ENCODE measurements around the gene MYLK3.
A peak's percentile ranks its signal among the peaks of the same experiment; 100 is the strongest.

MYLK3 gene

GRCh38 chr16:46757339-46758050, 9.4 kb upstream of the MYLK3 start:
- no peak for DNase-seq

GRCh38 chr16:46756772-46757171, 8.6 kb upstream of the MYLK3 start:
- no peak for DNase-seq

- DNase-seq: no peak
Measured at GRCh38 chr16:46753015-46753414, 4.9 kb upstream of the MYLK3 start.

- DNase-seq: no peak
Measured at GRCh38 chr16:46751381-46751780, 3.2 kb upstream of the MYLK3 start.

DNA sequence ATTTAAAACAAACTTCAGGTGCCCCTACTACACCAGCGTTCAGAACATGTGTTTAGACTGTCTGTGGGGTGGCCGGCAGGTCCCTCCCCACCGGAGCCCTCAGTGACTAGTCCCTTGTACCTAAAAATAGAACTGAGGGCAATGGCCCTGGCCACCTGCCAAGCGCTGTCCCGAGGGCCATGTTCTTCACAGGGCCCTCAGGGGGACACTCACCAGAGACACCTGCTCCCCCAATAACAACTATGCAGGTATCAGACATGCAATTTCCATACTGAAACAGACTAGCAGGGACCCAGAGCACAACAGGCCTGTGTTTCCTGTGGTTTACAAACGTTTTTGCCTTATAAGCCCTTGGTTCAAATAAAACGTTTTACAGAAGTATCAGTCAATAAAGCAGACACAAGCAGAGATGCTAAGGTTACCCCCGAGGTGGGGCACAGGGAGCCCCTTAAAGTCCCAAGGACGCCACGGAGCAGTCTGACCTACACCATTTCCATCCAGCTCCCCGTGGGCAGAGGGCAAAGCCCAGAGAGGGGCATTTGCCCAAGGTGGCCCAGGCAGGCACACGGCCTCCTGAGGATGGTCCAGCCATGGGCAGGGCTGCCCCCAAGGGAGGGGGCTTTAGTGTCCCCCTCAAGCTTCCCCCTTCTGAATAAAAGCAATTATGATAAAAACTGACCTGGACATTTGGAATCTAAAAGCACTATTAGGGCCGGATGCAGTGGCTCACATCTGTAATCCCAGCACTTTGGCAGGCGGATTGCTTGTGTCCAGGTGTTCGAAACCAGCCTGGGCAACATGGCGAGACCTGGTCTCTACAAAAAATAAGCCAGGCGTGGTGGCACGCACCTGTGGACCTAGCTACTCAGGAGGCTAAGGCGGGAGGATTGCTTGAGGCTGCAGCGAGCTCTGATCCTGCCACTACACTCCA, 896 bp upstream of the MYLK3 start:
- no peak for DNase-seq

DNA sequence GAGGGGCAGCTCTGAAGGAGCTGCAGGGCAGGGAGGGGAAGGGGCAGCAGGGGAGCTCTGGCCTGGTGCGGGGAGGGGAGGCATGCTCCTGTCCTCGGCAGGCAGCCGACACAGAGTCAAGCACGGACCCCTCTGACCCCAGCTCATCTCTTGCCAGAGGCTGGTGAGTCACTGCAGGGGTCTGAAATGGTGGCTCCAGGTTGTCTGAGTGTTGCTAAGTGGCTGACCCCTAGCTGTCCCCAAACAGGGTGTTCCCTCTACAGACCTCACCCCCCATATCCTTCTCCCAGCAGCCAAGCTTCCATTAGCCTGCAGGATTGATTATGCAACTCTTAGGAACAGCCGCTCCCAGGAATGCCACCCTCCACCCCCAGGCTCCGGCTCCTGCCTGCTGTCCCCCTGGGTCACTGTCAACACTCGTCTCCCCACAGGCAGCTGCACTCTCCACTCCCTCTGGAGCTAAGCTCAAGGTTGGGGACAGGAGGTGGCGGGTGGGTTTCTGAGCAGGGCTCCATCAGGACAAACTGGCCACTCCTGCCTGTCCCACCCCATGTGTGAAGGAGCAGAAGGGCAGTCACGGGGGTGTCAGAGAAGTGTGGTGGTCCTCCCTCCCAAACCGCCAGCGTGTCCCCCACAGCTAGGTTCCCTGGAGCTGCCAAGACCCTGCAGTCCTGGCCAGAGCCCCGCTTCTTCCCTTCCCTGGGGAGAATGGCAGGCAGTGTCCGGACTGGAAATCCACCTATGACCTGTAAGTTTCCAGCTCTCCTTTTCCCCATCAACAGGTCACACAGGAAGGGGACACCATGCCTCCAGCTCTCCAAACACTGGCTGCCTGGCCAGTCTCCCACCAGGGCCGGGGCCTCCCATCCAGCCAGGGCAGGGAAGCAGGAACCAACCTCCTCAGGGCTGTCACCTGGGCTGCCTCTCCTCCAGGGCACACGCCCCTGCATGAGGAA, 1.0 kb downstream of the MYLK3 start:
- no peak for DNase-seq

DNA sequence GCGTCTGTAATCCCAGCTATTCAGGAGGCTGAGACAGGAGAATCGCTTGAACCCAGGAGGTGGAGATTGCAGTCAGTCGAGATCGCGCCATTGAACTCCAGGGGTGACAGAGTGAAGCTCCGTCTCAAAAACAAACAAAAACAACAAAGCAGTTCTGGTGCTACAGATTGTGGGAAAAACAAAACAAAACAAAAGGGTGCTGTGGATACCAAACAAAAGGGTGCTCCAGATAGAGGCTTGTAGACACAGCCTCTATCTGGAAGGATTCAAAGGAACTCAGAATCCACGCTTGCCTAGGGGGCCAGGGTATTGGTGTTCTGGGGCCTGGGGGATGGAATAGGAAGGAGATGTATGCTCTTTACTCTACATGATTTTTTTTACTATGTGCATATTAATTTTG, 2.5 kb downstream of the MYLK3 start:
- no peak for DNase-seq

GRCh38 chr16:46743232-46743719, 4.9 kb downstream of the MYLK3 start:
- DNase-seq: peak; percentile 29 to 45

DNA sequence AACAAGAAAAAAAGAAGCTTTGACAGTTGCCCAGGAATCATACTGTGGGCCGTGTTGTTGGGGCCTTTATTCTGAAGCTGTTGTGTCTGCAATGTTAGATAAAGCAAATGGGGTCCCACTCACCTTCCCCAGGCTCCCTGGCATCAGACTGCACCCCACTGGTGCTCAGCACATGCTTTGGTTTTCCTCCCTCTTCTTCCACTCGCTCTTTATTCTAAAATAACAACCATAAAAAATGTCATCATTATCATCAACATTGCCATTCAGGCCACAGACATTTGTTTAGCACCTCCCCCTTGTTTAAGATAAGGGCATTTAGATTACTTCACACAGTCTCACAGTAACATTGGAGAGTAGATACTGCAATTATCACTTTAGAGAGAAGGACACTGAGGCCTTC, 8.2 kb downstream of the MYLK3 start:
- no peak for DNase-seq

GRCh38 chr16:46737621-46738214, 10.4 kb downstream of the MYLK3 start:
- DNase-seq: no peak

DNA sequence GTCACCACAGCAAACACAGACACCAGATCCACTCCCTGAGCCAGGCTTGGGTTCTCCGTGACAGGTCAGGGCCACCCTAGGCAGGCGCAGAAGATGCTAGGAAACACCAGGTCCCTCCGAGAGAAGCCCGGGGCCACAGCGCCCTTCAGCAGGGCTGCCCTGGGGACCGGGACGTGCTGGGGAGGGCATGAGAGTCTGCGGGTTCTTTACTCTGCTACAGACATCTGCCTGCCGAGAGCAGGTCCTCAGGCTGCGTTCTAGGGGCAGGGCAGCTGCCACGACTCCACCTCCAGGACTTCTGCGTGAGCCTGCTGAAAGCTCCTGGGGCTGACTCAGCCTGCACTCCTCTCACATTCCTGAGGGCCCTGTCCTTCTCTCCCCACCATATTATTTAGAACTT, 11.4 kb downstream of the MYLK3 start:
- DNase-seq: no peak

- DNase-seq: no peak
Measured at GRCh38 chr16:46733319-46733830, 14.8 kb downstream of the MYLK3 start.

- DNase-seq: no peak
Measured at GRCh38 chr16:46732561-46732960, 15.6 kb downstream of the MYLK3 start.

- DNase-seq: no peak
Measured at GRCh38 chr16:46731691-46732555, 16.2 kb downstream of the MYLK3 start.

DNA sequence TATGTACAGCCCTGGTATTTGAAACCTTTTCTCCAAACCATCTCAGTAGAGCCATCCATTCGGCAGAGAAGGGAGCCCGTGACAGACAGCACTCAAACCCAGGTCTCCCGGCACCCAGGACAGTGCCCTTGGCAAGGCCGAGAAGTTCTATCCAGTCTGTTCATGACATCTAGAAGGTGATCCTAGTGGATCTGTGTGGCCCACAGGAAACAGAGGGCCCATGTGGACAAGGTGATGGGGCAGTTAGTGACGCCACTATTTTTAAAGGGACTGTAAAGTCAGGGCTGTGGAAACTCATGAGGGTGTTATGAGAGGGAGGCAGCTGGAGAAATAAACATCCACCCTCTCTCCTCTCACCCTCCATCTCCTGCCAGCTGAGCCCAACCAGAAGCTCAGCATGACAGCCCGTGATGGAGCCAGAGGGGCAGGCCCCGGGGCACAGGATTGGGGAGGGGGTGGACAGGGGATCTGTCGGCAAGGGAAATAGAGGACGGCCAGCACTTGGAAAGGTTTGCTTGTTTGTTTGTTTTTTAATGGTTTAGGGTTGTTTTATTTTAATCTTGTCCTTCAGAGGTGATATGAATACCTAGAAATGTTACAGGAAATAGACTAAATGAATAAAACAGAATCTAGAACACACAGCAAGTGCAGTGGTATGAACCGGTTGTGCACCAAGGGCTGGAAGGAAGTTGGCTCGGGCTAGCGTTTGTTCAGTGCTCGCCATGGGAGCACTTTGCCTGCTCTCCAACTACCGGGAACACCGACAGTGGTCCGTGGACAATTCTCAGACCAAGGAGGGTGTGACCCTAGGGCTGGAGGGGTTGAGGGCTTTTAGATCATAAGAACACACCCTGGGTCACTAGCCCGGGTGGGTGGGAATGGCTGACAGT, 17.1 kb downstream of the MYLK3 start:
- DNase-seq: no peak

- DNase-seq: no peak
Measured at GRCh38 chr16:46730126-46730525, 18.0 kb downstream of the MYLK3 start.

DNA sequence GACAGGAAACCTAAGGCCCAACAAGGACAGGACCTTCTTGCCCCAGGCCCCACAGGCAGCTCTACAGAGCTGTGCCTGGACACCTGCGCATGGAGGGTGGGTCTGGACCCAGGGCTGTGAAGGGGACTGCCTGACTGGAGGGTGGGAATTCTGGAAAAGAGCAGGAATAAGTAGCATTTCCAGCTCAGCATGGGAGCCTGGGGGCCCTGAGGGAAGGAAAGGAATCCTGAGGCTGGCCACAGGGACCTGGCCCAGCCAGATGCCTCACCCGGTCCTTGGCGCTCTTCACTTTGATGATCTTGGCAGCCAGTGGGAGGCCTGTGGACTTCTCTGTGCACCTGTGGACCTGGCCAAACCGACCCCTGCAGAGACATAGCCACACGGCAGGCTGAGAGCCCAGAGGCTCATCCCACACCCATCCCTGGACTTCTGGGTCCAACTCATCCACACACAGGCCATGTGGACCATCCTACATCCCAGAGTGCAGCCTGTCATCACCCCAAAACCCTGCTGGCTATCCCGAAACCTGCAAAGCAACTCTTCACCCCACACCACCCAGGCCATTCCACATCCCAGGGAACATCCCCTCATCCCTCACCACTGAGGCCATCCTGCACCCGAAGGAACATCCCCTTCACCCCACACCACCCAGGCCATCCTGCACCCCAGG, 18.7 kb downstream of the MYLK3 start:
- no peak for DNase-seq

DNA sequence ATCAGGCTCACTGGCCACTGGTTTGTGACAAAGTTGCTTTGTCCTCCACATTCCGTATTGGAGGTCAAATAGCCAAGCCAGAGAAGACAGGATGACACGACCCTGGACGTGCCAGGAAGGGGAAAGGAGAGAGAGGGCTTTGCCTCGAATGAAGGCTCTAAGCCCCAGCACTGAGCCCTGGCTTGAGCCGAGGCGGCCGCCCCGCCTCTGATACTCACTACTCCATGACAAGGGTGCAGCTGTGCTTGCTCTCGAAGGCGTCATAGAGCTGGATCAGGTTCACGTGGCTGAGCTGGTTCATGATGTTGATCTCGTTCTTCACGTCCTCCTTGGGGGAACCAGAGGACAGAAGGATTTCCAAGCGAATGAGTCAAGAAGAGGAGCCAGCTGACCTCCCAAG, 19.3 kb downstream of the MYLK3 start:
- DNase-seq: no peak

DNA sequence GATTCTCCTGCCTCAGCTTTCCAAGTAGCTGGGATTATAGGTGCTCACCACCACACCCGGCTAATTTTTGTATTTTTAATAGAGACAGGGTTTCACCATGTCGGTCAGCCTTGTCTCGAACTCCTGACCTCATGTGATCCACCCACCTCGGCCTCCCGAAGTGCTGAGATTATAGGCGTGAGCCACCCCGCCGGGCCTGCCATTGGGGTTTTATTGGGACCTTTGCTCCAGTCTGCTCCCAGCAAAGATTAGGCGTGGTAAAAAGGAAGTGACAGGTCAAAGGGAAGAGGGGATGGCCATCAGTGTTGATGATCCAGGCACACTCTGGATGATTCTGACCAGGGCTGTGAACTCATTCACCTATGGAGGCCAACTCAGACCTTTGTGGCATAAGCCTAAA, 20.5 kb downstream of the MYLK3 start:
- DNase-seq: no peak

- no peak for DNase-seq
Measured at GRCh38 chr16:46727184-46727583, 21.0 kb downstream of the MYLK3 start.
